Stimulated activated CD4-positive, alpha-beta T cell treated with anti-CD3 and anti-CD28 coated beads, Interleukin-15, amount 100 ng/mL, for 48 hours (primary cell): ENCODE measurements around the gene HDAC10.
"Not testable (repeated sequence)": the region's sequence is repeated elsewhere in the genome, so short reads cannot be mapped to it uniquely, and the experiment has no call there.

ENCODE experiments used
- DNase-seq, 2 donors: peaks; one replicate each; pipeline ENCODE4 v3.0.0-alpha.2; 2020; ENCODE audit warnings: low read depth in 2 of 2

Gene HDAC10

DNA sequence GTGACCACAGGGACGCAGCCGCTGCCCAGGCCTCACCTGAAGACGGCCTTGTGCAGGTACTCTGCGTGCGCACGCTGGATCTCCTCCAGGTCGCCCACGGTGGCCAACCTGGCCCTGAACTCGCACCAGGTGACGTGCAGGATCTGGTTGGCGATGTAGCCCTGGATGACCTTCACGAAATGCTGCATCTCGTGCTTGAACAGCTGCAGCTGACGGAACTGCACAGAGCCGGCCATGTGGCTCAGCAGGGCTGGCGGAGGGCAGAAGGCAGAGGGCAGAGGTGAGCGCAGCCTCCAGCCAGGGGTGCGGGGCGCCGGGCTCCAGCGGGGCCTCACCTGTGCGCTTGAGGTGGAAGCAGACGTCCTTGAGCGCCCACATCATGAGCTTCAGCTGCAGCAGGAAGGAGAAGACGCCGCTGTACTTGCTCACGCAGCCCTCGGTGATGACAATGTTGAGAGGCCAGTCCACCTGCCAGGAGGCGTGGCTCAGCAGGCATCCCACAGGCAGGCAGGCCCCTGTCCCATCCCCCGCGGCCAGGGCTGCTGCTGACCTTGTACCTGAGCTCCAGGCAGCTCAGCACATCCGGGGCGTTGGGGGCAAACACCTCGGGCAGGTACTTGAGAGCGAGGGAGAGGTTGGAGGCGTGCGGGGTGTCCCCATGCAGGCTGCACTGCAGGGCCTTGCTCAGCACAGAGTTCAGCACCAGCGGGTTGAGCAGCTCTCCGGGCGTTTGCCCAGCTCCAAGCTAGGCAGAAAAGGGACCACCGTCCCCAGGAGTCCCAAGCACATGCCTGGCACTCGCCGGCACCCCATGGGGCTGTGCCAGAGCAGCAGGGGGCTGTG is 32.7 kb downstream of the HDAC10 start:
- DNase-seq, result no peak

- DNase-seq, result no peak
Measured at GRCh38 chr22:50217543-50218152, 33.4 kb downstream of the HDAC10 start.

GRCh38 chr22:50216684-50217520 is 34.2 kb downstream of the HDAC10 start:
- DNase-seq, result no peak

GRCh38 chr22:50216055-50216683 is 34.9 kb downstream of the HDAC10 start:
- DNase-seq, result no peak

DNA sequence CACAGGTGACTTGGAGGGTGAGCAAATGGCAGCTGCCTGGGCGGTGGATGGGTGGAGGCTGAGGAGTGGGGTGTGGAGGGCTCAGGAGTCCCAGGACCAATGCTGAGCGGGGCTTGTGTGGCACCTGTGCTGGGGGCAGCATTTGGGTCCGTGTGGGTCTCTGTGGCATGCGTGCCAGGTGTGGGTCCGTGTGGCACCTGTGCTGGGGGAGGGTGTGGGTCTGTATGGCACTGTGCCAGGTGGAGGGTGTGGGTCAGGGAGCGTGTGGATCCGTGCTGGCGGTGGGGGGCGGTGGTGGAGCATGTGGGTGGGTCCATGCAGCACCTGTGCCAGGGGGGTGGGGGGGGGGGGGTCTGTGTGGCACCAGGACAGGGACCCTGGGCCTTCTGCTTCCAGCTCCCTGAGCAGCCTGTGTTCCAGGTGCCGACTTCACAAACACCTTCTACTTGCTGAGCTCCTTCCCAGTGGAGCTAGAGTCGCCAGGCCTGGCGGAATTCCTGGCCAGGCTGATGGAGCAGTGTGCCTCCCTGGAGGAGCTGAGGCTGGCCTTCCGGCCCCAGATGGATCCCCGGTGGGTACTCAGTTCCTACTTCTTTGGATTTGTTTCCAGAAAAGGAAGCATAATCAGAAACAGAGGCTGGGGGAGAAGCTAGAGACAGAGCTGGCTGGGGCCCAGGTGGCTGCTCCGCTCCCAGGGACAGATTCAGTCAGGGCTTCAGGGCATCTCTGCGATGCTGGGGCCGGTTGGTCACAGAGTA is 35.6 kb downstream of the HDAC10 start:
- DNase-seq, result no peak

GRCh38 chr22:50213263-50213662 is 37.8 kb downstream of the HDAC10 start:
- DNase-seq, result no peak

DNA sequence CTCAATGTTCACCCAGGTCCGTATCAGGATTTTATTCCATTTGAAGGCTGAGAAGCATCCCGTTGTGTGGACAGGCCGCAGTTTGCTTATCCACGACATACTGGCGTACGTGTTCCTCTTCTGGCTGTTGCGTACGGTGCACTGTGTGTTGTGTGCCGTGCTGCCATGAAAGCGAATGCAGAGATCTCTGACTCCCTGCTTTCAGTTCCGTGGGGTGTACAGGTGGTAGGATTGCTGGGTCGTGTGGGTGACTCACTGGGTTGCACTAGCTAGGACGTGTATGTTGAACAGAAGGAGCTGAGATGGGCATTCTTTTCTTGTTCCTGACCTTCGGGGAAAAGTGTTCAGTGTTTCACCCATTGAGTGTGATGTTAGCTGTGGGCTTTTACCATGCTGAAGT is 39.9 kb downstream of the HDAC10 start:
- no peak for DNase-seq

DNA sequence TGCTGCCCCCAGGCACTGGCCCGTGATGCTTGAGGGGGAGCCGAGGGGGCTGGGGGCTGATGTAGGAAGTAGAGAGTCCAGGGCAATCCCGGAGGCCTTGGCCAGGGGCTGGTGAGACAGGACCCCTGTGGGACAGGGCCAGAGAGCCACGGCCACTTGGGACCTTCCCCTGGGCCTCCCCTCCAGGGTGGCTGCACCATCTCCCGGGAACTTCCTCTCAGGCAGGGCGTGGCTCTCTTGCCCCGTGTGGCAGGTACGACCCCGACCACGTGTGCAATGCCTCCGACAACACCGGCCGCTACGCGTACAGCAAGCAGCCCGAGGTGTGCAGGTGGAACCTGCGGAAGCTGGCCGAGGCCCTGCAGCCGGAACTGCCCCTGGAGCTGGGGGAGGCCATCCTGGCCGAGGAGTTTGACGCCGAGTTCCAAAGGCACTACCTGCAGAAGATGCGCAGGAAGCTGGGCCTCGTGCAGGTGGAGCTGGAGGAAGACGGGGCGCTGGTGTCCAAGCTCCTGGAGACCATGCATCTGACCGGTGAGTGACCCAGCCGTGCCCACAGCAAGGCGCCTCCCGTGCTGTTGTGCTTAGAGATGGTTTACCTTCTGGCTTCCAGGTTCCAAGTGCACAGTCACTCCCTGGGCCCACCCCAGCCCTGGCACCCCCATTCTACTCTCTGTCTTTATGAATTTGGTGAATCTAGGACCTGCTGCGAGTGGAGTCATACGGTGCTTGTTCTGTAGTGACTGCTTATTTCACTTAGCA is 40.5 kb downstream of the HDAC10 start:
- DNase-seq, result no peak

DNA sequence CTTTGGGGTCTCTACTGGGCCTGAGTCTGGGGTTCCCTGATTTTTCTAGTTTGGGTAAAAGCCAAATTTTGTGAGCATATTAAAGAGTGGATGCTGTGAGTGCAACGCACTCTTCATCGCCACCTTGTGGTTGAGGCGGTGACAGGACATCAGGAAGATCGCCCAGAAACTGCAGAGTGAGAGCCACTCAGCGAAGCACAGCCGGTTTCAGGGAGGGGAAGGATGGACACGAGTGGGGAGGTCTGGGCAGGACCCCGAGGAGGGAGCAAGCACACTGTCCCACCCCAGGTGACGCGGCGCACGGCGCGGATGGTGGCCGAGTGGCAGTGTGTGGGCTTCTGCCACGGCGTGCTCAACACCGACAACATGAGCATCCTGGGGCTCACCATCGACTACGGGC is 41.2 kb downstream of the HDAC10 start:
- DNase-seq, result peak in 1 of 2 donors; percentile 47

DNA sequence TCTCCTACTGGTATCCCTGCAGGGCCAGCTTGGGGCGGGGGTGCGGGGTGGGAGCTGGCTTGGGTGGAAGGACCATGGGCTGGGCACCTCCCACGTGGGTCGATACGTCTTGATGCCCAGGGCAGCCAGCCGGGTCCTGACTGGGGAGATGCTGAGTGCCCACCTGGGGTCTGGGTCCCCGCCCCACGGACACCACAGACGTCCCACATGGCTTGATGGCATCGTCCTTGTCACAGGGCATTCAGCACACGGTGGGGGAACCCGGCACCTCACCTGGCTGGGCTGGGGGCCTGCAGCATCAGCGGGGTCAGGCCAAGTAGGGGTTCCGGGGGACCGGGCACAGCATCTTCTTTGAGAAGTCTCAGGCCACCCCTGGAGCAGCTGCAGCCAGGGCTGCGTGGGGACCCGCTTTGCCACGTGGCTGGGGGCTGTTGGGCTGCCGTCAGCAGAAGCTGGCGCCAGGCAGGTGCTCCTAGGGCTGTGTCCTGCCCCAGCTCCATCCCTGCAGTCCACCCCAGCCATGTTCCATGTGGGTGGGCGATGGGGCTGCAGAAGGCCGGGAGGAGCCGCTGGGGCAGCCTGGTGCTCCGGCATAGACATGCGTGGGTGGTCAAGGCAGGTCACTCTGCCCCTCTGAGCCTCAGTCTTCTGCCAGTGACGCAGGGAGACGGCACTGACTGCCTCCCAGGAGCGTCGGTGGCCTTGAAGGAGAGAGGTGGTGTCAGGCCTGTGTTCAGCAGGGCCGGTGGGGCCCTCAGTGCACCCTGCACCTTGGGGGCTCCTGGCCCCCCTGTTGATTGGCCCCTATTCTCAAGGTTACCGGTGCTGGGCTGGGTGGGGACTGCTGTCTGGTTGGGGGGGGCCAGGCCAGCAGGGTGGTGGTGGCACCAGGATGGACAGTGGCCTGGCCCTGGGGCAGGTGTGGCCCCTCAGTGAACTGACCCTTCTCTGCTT is 41.8 kb downstream of the HDAC10 start:
- DNase-seq, result no peak

DNA sequence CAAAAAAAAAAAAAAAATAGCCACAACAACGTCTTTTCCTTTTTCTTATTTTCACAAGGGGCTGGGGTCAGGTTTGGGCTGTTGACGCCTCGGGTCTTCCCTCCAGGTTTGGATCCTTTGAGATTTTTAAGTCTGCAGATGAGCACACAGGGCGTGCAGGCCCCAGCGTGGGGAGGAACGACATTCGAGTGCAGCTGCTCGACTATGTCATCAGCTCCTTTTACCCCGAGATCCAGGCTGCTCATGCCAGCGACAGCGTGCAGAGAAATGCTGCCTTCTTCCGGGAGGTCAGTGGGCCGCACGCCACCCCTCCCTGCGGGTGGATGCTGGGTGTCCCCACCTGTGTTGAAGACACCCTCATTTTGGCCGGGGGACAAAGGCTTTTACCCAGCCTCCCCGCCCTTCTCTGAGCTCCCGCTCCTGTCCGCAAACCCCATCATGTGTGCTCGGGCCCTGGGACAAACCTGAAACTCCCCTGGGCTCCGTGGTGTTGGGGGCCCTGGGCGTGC is 42.6 kb downstream of the HDAC10 start:
- DNase-seq, result no peak

DNA sequence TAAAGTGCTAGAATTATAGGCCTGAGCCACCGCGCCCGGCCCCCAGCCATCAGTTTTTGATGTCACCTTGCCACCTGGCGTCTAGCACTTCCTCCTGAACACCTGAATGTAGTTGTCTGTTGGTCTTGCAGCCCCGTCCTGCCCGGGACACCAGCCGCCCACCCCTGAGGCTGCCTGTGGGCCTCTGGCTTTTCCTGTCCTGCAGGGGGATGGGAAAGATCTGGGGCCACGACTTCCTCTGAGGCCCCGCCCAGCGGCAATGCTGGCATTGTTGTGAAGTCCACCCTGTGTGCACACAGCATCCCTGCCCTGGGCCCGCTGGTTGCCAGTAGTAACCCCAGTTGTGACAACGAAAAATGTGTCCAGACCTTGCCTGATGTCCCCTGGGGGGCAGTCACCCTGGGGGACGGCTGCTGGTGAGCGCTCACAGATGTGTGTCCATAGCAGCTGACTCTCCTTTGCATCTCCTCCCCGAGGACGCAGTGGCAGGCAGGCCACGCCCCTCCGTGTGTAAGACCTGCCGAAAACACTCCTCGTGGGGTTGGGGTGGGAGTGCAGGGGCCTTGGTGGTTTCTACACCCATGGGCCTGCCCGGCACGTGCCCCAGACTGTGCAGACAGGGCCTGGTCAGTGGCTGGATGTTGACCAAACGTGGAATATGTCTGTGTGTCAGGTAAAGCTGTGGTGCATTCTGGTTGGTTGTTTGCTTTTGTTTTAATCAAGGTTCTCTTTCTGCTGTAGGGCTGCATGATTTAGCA is 43.5 kb downstream of the HDAC10 start:
- DNase-seq, result no peak

DNA sequence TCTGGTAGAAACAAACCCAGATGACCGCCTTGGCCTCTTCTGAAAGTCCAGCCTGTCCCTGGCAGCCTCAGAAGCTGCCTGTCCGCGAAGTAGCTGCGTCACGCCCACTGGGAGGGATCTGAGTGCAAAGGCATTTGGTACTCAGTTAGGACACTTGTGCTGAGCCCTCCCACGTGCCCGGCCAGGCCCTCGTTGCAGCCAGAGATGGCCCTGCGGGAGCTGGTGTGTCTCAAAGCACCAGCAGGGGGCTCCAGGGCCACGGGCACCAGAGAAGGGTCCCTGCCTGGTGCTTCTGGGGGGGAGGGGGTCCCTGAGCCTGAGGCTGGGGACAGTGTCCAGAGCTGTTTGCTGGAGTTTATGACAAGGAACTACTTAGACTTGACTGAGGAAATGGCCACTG is 44.5 kb downstream of the HDAC10 start:
- no peak for DNase-seq

DNA sequence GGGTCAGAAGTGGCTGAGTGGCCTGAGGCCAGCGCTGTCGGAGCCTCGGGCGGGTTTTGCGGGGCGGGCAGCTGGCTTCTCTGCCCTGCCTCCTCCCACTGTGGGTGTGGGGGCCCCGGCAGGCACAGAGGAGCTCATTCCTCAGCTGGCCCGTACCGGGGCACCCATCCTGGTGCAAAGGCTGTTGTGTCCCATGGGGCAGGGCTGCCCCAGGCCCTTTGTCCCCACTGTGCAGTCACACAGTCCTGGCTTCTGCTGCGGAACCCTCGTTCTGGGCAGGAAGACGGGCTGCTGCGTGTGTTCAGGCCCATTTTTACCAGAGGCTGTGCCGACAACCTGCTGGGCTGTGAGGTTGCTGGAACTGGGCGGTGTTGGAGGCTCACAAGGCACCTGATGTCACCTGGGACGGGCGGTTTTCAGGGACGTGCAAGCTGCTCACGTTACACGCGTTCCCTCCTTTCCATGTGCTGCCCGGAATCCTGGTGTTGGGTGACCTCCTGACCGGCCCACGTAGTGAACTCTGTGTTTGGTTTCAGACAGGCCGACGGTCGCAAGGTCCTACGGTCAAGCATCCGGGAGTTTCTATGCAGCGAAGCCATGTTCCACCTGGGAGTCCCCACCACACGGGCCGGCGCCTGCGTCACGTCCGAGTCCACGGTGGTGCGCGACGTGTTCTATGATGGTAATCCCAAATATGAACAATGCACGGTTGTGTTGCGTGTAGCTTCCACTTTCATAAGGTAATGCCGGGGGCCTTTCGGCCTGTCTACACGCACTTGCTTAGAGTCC is 45.1 kb downstream of the HDAC10 start:
- no peak for DNase-seq

DNA sequence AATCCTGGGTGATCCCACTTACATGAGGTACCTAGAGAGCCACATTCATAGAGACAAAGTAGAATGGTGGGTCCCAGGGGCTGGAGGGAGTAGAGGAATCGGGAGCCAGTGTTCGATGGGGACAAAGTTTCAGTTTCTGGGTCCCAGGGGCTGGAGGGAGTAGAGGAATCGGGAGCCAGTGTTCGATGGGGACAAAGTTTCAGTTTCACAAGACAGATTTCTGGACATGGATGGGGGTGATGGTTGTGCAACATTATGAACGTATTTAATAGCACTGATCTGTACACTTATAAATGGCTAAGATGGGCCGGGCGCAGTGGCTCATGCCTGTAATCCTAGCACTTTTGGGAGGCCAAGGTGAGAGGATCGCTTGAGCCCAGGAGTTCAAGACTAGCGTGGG is 46.1 kb downstream of the HDAC10 start:
- not testable (repeated sequence) for DNase-seq

DNA sequence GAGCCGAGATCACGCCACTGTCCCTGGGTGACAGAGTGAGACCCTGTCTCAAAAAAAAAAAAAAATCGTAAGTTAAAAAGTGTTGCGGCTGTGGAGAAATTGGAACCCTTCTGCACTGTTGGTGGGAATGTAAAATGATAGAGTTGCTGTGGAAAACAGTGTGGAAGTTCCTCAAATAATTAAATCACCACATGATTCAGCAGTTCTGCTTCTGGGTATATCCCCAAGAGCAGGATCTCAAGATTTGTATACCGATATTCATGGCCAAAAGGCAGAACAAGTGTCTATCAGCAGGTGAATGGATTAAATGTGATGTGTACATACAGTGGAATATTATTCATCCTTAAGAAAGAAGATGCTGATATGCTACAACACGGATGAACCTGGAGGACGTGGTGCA is 46.5 kb downstream of the HDAC10 start:
- no peak for DNase-seq

- DNase-seq, result no peak
Measured at GRCh38 chr22:50203288-50203687, 47.8 kb downstream of the HDAC10 start.
